ENCODE measurements around the gene POU6F2.

DNA sequence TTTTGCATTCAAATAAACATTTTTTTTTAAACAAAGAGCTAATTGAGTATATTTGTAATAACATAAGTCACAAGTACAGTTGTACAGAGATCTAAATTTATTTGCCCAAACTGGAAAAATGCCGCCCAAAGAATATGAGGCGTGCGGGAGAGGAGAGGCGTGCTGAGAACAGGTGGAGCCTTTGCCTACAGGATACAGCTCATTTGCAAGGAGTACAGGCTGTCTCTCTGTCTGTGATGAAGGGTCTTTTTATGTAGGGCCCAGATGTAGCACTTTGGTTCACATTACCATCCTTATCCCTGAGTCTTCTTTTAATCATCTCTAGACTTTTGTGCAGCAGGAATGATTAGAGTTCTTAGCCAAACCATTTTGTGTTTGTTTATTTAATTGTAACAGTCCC, 58.2 kb downstream of the POU6F2 start:
- TF ChIP-seq, protein P1, sequence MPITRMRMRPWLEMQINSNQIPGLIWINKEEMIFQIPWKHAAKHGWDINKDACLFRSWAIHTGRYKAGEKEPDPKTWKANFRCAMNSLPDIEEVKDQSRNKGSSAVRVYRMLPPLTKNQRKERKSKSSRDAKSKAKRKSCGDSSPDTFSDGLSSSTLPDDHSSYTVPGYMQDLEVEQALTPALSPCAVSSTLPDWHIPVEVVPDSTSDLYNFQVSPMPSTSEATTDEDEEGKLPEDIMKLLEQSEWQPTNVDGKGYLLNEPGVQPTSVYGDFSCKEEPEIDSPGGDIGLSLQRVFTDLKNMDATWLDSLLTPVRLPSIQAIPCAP (CRISPR knock-in tag; IDR thresholded peaks at IDR 0.05; ENCODE audit: borderline replicate concordance): no peak
- TF ChIP-seq RFX5 (IDR thresholded peaks at IDR 0.05; ENCODE audit: low read depth, low read length) (no peak), CTCF (IDR thresholded peaks at IDR 0.05 in 2 of 3, conservative IDR thresholded peaks at IDR 0.05 in 1 of 3; ENCODE audit: insufficient read depth in 2 of 3, low read depth in 1 of 3, low read length in 3 of 3) (no peak), SRF (CRISPR knock-in tag; IDR thresholded peaks at IDR 0.05) (no peak), NRF1 (conservative IDR thresholded peaks at IDR 0.05 in 1 of 2, IDR thresholded peaks at IDR 0.05 in 1 of 2) (no peak), CBX2 (IDR thresholded peaks at IDR 0.05; ENCODE audit: insufficient read depth, low read length, poor library complexity, severe bottlenecking) (no peak), GATA2 (CRISPR knock-in tag; IDR thresholded peaks at IDR 0.05) (no peak), POLR2AphosphoS5 (IDR thresholded peaks at IDR 0.05; ENCODE audit: control insufficient read depth, insufficient read depth, low read depth, low read length) (no peak), EP300 (IDR thresholded peaks at IDR 0.05; ENCODE audit: low read length) (no peak), E2F4 (CRISPR knock-in tag; IDR thresholded peaks at IDR 0.05; ENCODE audit: low read depth) (no peak), HMGXB4 (CRISPR knock-in tag; IDR thresholded peaks at IDR 0.05) (no peak), TAF1 (IDR thresholded peaks at IDR 0.05; ENCODE audit: control insufficient read depth, extremely low read depth, insufficient read depth, low read length, severe bottlenecking) (no peak)
- TF ChIP-seq, protein P2, sequence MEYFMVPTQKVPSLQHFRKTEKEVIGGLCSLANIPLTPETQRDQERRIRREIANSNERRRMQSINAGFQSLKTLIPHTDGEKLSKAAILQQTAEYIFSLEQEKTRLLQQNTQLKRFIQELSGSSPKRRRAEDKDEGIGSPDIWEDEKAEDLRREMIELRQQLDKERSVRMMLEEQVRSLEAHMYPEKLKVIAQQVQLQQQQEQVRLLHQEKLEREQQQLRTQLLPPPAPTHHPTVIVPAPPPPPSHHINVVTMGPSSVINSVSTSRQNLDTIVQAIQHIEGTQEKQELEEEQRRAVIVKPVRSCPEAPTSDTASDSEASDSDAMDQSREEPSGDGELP (CRISPR knock-in tag; IDR thresholded peaks at IDR 0.05; ENCODE audit: borderline replicate concordance): no peak
